GM12892 (cell line): ENCODE measurements around the gene KCNMA1.

Source experiments
- POLR2A ChIP-seq: IDR thresholded peaks from 2 replicates; pipeline ENCODE4 v1.6.1; 2011; ENCODE audit warnings: low read depth, low read length, control low read depth
- TAF1 ChIP-seq: IDR thresholded peaks from 2 replicates; pipeline ENCODE4 v1.6.1; 2011; ENCODE audit warnings: low read depth, mild to moderate bottlenecking, control low read depth, low read length, borderline replicate concordance

DNA sequence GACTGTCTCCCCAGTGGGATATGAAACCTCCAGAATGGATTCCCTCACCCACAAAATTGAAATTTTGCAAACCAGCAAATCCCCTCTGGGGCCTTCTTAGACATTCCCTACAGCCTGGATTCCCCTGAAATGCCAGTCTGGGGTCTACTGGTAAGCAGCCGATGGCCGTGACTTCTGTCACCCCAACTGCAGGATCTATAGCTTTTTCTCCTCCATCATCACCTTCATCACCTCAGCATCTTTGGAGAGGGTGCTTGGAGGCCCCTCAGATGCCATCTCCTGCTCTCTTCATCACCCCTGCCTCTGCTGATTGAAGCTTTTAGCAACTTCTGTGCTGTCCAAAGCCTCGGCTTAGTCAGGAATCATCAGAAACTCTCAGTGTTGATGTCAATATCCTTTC, 2.6 kb upstream of the KCNMA1 start:
- TF ChIP-seq TAF1 = no peak
- no peak for TF ChIP-seq POLR2A
